Panc1 (cell line): ENCODE results near the gene TOB1.

Source experiments
- CTCF ChIP-seq: fragments of 450-650 bp; IDR thresholded peaks from 2 replicates; pipeline ENCODE4 v1.5.1; 2017; ENCODE audit warnings: mild to moderate bottlenecking
- POLR2AphosphoS5 ChIP-seq: IDR thresholded peaks from 2 replicates; pipeline ENCODE4 v1.6.1; 2012; ENCODE audit warnings: mild to moderate bottlenecking, low read depth, low read length, moderate library complexity
- SIN3A ChIP-seq: IDR thresholded peaks from 2 replicates; pipeline ENCODE4 v1.6.1; 2012; ENCODE audit warnings: low read depth, mild to moderate bottlenecking, low read length, moderate library complexity, borderline replicate concordance; ENCODE audit not compliant: insufficient read depth
- TCF7L2 ChIP-seq: IDR thresholded peaks from 2 replicates; pipeline ENCODE4 v1.6.1; 2011; ENCODE audit warnings: mild to moderate bottlenecking, low read depth, low read length, inconsistent platforms

DNA sequence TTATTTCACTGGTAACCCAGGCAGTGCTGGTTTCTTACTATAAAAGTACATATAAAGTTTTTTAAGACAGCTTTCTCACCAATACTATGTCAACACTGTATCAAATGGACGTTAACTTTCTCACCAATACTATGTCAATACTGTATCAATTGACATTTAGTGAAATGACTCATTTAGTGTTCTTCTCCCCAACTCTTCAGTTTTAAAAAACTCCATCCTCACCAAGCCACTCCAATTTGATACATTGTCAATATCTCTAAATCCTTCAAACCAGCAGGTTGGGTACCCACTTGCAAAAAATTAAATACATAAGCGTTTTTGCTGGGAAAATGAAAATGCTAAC is 4.8 kb downstream of the TOB1 start:
- TF ChIP-seq CTCF (no peak), TCF7L2 (no peak), POLR2AphosphoS5 (no peak), SIN3A (no peak)
